HepG2 (cell line): Measurements from ENCODE around the gene TEX19. TPM values are rescaled to one million over a fixed set of nuclear protein-coding genes. Genes with fewer than 3 reads are reported as not detected.

ENCODE experiments used
- AHDC1 ChIP-seq: sonication (generic); formaldehyde crosslinking; IDR thresholded peaks from 2 replicates; pipeline ENCODE4 v1.5.1; 2020; ENCODE audit warnings: mild to moderate bottlenecking, missing genetic modification reagents, borderline replicate concordance
- ATF7-NPFF ChIP-seq: sonication (generic); formaldehyde crosslinking; IDR thresholded peaks from 2 replicates; pipeline ENCODE4 v1.8.1; 2023; ENCODE audit warnings: mild to moderate bottlenecking, low read depth, missing genetic modification reagents, moderate library complexity
- FOXA3 ChIP-seq: IDR thresholded peaks from 2 replicates; pipeline ENCODE4 v1.6.1; 2016; ENCODE audit warnings: missing genetic modification reagents, missing compliant biosample characterization
- HNF4A ChIP-seq: sonication (generic); formaldehyde crosslinking; IDR thresholded peaks from 2 replicates; pipeline ENCODE4 v1.4.0; 2020; ENCODE audit warnings: missing genetic modification reagents
- IRF1 ChIP-seq: sonication (generic); formaldehyde crosslinking; IDR thresholded peaks from 2 replicates; pipeline ENCODE4 v1.4.0; 2020; ENCODE audit warnings: low read depth, mild to moderate bottlenecking, missing genetic modification reagents
- KDM6A ChIP-seq: IDR thresholded peaks from 2 replicates; pipeline ENCODE4 v1.6.1; 2016; ENCODE audit warnings: low read depth
- NR2F6 ChIP-seq, 2 experiments: IDR thresholded peaks; 2 replicates each; pipeline ENCODE4 v1.6.1; 2016; ENCODE audit warnings: antibody characterized with exemption in 1 of 2, mild to moderate bottlenecking in 1 of 2
- PHF21A ChIP-seq: sonication (generic); formaldehyde crosslinking; IDR thresholded peaks from 2 replicates; pipeline ENCODE4 v1.5.0; 2020; ENCODE audit warnings: mild to moderate bottlenecking, missing genetic modification reagents
- SOX5 ChIP-seq: IDR thresholded peaks from 2 replicates; pipeline ENCODE4 v1.6.1; 2016; ENCODE audit warnings: borderline replicate concordance
- SOX6 ChIP-seq, 2 experiments: fragments of 450-650 bp in 1 of 2; sonication (generic) in 1 of 2; formaldehyde crosslinking in 1 of 2; IDR thresholded peaks; 2 replicates each; pipeline versions ENCODE4 v1.4.0 to v1.6.1; 2017 to 2020; ENCODE audit warnings: antibody characterized with exemption in 1 of 2, mild to moderate bottlenecking in 1 of 2, missing genetic modification reagents in 1 of 2
- THAP9 ChIP-seq: sonication (generic); formaldehyde crosslinking; IDR thresholded peaks from 2 replicates; pipeline ENCODE4; 2020; ENCODE audit warnings: missing genetic modification reagents, mild to moderate bottlenecking, borderline replicate concordance
- ZMYM3 ChIP-seq: sonication (generic); formaldehyde crosslinking; IDR thresholded peaks from 2 replicates; pipeline ENCODE4 v1.5.1; 2020; ENCODE audit warnings: mild to moderate bottlenecking, missing genetic modification reagents
- ZNF644 ChIP-seq: IDR thresholded peaks from 2 replicates; pipeline ENCODE4 v1.6.1; 2016; ENCODE audit warnings: low read depth
- polyA plus RNA-seq, 8 experiments: library from polyadenylated mRNA; depleted of rRNA in 3 of 8; stranded (reverse) in 7 of 8; unstranded in 1 of 8; fragments of >200 nt; fragmentation: Illumina TruSeq in 4 of 8; extraction: Trizol in 4 of 8; gene quantifications; 2 replicates each; pipeline versions ENCODE4 v1.2.1 to v1.2.3, GENCODE V29; 2011 to 2016; ENCODE audit warnings: low read depth in 4 of 8, missing spikeins in 1 of 8, mixed read lengths in 1 of 8; ENCODE audit not compliant: insufficient read depth in 1 of 8
- total RNA-seq, 5 experiments: library from RNA; depleted of rRNA; stranded (reverse); fragments of >200 nt; fragmentation: Illumina TruSeq; extraction: Trizol; gene quantifications; 2 replicates each; pipeline ENCODE4 v1.2.3, GENCODE V29; 2016; ENCODE audit warnings: low read depth in 1 of 5
- TF ChIP-seq, protein P1 (sequence below): IDR thresholded peaks from 2 replicates; pipeline ENCODE4 v1.6.1; 2016; ENCODE audit warnings: mild to moderate bottlenecking
- TF ChIP-seq, protein P2 (sequence below): sonication (generic); formaldehyde crosslinking; IDR thresholded peaks from 2 replicates; pipeline ENCODE4 v1.8.0; 2023; ENCODE audit warnings: mild to moderate bottlenecking, missing genetic modification reagents

The TEX19 gene
- total and polyA plus RNA-seq, 2 of the 13 experiments (the other 11 are each of a cell fraction or from before 2014, with no cell fraction given): 1.3 to 6.0 TPM

GRCh38 chr17:82309656-82310570 is 49.1 kb upstream of the TEX19 start (continued):
- TF ChIP-seq ZMYM3 (CRISPR knock-in tag) (peak; percentile 97), ATF7-NPFF (CRISPR knock-in tag) (peak; percentile 55; the same call in 1 of the 2 replicates), AHDC1 (peak; percentile 48; the same call in 1 of the 2 replicates), SOX5 (peak; percentile 26; the same call in 1 of the 2 replicates), THAP9 (CRISPR knock-in tag) (peak; percentile 32; the same call in 1 of the 2 replicates), IRF1 (CRISPR knock-in tag) (no peak), NR2F6 (IDR thresholded peaks at IDR 0.05) (peak; percentile 39; the same call in 1 of the 2 replicates), NR2F6 (CRISPR knock-in tag; IDR thresholded peaks at IDR 0.05) (peak; percentile 50; the same call in 1 of the 2 replicates), KDM6A (peak; percentile 78), SOX6 (IDR thresholded peaks at IDR 0.05) (no peak), SOX6 (CRISPR knock-in tag; IDR thresholded peaks at IDR 0.05) (peak; percentile 50; the same call in 1 of the 2 replicates), PHF21A (CRISPR knock-in tag) (peak; percentile 70; the same call in 1 of the 2 replicates), FOXA3 (CRISPR knock-in tag) (0 out of 2 replicates have a peak, but pooled peaks have one; percentile 41), ZNF644 (CRISPR knock-in tag) (0 out of 2 replicates have a peak, but pooled peaks have one; percentile 37), HNF4A (CRISPR knock-in tag) (peak; percentile 78)
- TF ChIP-seq, protein P1, sequence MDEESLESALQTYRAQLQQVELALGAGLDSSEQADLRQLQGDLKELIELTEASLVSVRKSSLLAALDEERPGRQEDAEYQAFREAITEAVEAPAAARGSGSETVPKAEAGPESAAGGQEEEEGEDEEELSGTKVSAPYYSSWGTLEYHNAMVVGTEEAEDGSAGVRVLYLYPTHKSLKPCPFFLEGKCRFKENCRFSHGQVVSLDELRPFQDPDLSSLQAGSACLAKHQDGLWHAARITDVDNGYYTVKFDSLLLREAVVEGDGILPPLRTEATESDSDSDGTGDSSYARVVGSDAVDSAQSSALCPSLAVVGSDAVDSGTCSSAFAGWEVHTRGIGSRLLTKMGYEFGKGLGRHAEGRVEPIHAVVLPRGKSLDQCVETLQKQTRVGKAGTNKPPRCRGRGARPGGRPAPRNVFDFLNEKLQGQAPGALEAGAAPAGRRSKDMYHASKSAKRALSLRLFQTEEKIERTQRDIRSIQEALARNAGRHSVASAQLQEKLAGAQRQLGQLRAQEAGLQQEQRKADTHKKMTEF (CRISPR knock-in tag): peak; percentile 36; the same call in 1 of the 2 replicates
- TF ChIP-seq, protein P2, sequence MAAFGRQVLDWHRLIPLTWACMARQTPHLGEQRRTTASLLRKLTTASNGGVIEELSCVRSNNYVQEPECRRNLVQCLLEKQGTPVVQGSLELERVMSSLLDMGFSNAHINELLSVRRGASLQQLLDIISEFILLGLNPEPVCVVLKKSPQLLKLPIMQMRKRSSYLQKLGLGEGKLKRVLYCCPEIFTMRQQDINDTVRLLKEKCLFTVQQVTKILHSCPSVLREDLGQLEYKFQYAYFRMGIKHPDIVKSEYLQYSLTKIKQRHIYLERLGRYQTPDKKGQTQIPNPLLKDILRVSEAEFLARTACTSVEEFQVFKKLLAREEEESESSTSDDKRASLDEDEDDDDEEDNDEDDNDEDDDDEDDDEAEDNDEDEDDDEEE: 0 out of 2 replicates have a peak, but pooled peaks have one; percentile 47
